ENCODE results near the gene PFKL.
A peak's percentile ranks its signal among the peaks of the same experiment; 100 is the strongest.
"Not testable (repeated sequence)": the region's sequence is repeated elsewhere in the genome, so short reads cannot be mapped to it uniquely, and the experiment has no call there.

PFKL gene

DNA sequence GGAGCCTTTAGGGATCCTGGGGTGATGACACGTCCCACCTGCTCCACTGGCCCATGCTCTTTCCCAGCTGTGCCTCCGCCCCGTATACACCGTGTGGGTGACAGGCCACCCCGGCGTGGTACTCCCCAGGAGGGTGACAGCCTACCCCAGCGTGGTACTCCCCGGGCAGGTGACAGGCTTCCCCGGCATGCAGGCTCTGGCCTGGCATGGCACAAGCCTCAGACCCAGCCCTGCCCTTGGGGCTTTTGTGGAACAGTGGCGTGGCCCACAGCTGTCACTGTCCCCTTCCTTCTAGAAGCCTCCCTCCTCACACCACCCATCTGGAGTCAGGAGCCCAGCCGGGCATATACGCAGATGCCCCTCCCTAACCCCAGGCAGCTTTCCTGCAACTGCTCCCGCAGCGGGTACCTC, 4.7 kb upstream of the PFKL start:
- no peak for DNase-seq

DNA sequence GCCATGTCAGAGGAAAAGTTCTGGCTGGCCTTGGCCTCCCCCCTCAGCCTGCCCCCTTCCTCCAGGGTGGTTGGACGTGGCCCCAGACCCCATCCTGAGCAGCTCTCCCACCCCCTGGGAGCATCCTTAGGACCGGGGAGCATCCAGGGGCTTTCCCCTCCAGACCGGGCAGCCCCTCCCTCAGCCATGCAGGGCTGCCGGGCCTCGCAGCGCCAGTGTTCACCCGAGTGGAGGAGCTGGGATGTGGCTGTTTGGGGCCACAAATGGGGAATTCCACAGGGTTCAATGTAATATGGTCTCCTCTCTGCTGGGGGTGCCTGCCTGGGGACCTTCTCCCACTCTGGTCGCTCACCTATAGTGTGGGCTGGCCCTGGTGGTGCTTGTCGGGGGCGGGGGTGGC, 4.2 kb upstream of the PFKL start:
- no peak for DNase-seq

DNA sequence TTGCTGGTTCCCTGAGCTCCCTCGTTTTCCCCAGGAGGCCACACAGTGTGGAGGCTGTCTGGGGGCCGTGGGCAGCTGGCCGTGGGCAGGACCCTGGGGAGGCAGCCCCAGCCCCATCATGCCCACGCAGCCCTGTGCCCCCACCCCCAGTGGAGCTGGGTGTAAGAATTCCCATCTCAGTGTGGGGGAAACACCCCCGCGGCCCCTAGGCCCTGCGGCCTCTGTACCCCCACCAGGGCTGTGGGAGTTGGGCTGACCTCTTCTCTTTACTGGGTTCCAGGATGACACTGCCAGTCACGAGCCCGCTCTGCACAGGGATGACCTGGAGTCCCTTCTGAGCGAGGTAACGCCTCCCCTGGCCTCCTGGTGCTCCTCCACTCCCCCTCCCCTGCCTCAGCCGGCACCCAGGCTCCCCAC, 3.7 kb upstream of the PFKL start:
- no peak for DNase-seq

DNA sequence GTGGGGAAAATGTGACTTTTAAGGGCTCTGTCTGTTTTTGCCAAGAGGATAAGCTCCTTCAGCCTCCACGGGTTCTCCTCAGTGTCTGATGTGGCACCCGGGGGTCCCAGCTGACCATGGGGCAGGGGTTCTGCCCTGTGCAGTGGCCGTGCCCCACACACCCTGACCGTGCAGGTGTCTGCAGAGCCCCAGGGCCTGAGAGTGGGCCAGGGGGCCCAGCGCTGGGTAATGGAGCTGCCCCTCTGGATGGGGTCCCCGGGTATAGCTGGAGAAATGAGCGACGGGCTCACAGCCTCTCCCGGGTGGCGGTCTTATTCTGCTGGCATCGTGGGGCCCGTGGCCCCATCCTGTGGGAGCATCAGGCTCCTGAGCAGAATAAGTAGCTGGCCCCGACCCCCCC, 2.9 kb upstream of the PFKL start:
- no peak for DNase-seq

DNA sequence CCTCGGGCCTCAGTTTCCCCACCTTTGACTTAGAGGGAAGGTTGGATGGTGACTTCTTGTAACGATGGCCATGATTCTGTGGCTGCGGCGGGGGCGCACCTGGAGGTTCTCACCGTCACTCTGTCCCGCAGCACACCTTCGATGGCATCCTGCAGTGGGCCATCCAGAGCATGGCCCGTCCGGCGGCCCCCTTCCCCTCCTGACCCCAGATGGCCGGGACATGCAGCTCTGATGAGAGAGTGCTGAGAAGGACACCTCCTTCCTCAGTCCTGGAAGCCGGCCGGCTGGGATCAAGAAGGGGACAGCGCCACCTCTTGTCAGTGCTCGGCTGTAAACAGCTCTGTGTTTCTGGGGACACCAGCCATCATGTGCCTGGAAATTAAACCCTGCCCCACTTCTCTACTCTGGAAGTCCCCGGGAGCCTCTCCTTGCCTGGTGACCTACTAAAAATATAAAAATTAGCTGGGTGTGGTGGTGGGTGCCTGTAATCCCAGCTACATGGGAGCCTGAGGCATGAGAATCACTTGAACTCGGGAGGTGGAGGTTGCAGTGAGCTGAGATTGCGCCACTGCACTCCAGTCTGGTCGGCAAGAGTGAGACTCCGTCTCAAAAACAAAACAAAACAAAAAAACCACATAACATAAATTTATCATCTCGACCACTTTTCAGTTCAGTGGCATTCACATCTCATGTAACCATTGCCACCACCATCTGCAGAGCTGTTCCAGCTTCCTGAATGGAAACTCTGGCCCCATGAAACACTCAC, 2.1 kb upstream of the PFKL start:
- peak; percentile 75 to 78 for DNase-seq

DNA sequence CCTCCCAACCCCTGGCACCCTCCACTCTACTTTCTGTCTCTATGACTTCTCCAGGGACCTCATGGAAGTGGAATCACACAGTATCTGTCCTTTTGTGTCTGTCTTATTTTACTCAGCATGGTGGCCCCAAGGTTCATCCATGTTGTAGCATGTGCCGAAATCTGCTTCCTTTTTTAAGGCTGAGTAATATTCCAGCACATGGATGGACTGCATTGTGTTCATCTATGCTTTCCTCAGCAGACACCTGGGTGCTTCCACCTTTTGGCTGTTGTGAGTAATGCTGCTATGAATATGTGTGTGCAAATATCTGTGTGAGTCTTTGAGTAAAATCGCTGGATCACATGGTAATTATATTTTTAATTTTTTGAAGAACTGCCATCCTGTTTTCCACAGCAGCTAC, 1.6 kb upstream of the PFKL start:
- no peak for DNase-seq

DNA sequence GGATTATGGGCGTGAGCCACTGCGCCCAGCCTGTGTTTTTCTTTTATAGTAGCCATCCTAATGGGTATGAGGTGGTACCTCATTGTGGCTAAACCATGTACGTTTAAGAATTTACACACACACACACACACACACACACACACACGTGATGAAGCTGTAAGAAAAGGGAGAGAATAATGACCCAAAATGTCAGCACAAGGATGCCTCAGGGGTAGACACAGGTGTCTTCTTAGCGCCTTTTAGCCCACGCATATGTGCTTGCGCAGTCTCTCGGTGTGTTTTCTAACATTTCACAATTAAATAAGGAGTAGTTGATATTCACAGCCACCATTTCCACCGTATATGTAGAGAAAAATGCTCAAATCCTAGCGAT, 782 bp upstream of the PFKL start:
- peak in 1 of 2 experiments; percentile 58 for DNase-seq

DNA sequence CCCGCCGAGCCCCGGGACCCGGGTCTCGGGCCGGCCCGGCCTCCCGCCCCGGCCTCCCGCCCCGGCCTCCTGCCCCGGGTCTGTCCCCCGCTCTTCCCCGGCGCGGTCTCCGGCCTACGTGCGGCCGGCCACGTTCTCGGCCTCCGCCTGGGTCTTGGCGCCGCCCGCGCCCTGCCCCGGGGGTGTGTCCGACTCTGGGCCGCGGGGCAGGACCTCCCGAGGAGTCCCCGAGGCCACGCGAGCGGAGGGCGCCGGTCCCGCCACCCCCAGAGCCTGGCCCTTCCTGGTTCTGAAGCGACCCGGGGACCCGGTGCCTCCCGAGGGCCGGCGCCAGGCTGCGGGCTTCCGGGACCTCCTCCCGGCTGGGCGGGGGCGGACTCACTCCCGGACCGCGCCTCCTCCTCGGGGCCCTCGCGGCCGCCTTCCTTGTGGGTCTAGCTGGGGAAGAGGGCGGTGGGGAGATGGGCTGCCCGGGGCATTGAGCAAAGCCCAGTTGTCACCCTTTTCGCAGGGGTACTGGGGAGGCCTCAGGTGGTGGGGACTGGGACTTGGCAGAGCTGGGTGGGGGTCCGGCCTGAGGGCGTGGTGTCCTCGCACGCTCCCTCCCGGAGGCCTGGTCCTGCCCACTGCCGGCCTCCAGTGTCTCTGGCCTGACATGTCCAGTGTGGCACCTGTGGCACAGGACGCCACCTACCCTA, 558 bp downstream of the PFKL start:
- DNase-seq: peak; percentile 15 to 24

DNA sequence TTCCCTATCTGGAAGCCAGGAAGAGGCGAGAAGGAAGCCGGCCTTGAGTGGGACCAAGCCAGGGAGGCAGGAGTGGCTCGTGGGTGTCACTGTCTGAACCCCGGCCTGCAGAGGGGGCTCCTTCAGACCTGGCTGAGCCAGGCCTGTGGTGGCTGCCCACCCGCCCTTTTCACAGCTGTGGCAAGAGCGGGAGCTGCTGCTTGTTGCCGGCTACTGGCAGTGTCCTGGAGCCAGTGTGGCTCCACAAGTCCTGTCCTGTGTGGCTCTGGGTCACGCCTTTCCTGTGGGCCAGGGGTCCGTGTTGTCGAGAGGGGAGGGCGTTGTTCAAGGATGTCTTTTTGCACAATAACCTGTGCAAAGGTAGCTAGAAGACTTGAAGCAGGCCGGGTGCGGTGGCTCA, 1.3 kb downstream of the PFKL start:
- no peak for DNase-seq

DNA sequence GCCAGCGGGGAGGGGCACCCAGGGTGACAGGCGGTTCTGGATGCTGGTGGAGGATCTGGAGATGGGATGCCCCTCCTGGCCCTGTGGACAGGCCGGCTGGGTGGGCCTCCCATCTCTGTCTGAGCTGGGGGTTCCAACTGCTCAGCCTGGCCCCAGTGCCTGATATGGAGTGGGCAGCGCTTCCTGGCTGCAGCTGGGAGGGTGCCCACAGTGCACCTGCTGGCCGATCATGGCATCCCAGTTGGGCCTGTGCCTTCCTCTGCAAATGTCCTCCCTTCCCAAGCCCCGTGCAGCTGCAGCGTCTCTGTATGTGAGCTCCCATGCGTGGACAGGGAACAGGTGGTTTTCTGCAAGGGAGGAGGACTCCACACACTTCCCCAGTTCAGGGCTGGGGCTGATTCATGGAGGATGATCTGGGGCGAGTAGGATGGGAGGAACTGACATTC, 2.1 kb downstream of the PFKL start:
- peak in 1 of 2 experiments; percentile 4 for DNase-seq

DNA sequence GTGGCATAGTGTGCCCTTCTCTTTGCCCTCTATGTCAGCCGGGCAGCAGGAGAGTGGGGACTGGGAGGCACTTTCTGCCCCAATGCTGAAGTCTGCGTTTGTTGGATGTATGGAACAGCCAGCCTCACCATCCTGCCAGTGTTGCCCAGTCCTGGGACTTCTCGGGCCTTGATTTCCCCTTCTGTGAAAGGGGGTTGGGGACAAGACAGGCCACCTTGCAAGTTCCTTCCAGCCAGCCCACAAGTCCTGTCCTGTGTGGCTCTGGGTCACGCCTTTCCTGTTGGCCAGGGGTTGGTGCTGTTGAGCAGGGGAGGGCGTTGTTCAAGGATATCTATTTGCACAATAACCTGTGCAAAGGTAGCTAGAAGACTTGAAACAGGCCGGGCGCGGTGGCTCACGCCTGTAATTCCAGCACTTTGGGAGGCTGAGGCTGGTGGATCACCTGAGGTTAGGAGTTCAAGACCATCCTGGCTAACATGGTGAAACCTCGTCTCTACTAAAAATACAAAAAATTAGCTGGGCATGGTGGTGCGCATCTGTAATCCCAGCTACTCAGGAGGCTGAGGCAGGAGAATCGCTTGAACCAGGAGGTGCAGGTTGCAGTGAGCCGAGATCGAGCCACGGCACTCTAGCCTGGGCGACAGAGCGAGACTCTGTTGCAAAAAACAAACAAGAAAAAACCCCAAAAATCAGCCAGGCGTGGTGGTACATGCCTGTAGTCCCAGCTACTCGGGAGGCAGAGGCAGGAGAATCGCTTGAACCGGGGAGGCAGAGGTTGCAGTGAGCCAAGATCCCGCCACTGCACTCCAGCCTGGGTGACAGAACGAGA, 2.9 kb downstream of the PFKL start:
- DNase-seq: not testable (repeated sequence)

DNA sequence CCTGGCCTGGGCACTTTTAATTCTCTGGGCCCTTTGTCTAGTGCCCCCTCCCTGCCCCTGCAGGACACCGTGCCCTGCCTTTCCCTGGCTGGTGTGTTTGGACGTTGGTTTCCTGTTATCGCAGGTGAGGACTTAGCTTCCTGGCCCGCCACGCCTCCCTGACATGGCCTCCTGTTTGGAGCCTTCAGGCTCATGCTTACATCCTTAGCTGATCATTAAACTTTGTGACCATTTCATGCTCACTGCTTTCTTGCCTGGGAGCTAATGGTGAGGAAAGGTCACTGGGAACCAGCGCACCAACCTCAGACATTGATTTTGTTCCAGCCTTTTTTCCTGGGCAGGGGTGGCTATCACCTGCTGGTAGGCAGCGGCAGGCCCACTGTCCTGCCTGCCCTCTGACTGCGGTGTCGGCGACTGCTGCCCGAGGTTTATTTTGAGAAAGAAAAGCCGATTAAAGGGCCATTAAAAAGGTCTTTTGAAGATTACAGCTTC, 3.7 kb downstream of the PFKL start:
- DNase-seq: no peak

DNA sequence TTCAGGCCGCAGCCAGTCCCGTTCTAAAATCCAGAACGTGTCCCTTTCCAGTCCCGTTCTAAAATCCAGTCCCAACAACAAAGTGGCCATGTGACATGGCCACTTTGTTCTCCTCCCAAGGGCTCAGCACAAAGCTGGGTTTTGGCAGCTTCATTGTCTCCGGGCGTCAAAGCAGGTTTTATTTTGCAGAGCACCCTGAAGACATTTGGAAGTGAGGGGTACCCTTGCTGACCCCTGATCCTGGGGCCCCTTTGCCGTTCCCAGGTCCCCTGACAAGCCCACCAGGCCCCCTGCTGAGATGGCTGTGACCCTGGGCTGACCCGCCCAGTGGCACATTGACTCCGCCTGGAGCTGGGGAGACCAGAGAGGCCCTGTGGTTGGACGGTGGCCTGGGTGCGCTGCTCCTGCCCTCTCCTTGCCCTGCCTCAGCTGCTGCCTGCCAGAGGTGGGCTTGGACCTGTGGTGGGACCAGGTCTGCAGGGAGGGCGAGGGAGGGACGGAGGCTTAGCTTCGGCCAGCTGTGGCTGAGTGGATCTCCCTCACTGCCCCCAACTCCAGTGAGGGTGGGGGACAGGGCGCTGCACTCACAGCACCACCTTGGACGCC, 4.3 kb downstream of the PFKL start:
- no peak for DNase-seq

DNA sequence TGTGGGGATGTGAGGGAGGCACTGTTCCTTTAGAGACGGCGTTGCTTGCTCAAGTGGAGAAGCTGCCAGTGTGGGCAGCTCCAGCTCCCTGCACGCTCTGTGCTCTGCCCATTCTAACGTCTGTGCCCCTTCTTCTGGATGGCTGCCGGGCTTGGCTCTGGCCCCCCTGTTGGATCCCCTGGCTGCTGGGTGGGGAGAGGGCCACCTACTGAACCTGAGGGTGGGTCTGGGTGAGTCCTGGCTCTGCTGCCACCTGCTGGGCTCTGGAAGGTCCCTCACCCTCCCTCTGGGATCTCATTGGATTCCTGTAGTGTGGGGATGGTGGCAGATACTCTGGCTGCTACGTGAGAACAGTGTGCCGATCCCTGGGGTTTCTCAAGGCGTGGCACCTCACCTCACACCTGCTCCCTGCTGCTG, 5.0 kb downstream of the PFKL start:
- peak; percentile 4 to 12 for DNase-seq

DNA sequence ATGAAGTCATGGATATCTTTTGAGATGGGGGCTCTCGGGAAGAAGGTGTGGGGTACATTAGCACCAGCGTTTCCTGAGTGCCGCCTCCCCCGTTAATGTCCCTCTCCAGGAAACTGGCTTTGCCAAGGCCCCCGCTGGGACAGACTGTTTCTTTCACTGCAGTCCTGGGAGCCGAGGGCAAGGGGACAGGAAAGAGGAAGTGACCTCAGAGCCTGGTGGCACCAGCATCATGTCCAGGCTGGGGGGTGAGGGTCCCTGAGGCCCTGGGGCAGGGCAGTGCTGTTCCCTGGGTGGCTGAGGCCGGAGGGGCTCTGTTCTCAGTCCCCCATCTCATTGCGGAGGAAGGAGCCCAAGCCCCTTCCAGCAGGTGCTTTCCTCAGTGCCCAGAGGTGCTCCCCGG, 5.8 kb downstream of the PFKL start:
- DNase-seq: no peak

DNA sequence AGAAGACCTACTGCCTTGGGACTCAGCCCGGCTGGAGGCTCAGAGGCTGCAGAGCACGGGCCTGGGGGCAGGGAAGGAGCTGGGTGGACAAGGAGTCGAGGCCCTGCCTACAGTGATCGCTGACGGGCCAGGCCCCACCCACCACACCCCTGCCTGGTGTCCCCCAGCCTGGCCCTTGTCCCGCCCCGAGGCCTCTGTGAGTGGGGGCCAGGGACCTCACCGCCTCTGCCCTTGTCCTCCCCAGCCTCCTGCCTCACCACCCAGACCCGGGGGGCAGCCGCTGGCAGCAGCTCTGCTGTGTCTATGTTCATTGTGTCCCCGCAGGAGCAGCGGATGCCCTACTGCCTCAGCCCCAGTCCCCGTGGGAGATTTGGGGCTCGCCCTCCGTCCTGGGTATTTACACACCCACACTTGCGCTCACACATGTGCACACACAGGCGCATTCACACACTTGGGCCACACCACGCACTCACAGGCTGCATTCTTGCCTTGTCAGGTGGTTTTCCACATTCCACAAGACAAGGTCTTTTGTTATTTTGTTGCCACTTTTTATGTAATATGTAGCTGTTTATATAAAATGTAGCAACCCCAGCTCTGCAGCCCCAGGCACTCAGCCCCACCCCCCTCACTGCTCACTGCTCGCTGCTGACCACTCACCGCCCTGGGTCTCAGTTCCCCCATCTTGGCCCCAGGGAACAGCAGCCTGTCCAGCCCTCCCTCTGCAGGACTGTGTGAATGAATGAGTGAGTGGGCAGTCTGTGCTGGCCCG, 7.3 kb downstream of the PFKL start:
- no peak for DNase-seq

DNA sequence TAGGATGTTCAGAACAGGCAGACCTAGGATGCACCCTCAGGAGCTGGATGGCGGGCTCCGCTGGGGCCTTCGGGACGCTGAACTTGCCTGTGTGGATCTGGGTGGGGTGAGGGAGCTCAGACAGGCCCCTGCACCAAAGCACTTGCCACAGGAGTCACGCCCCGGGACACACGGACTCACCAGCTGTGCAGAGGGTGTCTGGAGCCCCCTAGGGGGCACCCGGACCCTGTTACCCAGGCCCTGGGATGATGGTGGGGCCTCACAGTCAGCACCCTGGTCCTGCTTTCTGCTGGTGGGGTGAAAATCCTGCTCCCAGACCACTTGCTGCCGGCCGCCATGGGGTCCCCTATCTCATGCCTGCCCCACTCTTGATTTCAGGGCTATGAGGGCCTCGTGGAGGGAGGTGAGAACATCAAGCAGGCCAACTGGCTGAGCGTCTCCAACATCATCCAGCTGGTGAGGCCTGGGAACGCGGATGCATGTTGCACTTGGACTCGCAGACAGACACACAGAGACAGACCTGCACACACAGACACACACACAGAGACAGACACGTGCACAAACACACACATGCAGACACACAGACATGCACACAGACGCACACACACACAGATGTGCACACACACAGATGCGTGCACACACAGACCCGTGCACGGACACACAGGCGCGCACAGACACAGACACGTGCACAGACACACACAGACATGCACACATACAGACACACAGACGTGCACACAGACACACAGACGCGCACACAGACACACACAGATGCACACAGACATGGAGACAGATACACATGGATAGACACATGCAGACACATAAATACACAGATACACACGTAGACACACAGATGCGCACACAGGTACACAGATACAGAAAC, 11.0 kb downstream of the PFKL start:
- DNase-seq: no peak

DNA sequence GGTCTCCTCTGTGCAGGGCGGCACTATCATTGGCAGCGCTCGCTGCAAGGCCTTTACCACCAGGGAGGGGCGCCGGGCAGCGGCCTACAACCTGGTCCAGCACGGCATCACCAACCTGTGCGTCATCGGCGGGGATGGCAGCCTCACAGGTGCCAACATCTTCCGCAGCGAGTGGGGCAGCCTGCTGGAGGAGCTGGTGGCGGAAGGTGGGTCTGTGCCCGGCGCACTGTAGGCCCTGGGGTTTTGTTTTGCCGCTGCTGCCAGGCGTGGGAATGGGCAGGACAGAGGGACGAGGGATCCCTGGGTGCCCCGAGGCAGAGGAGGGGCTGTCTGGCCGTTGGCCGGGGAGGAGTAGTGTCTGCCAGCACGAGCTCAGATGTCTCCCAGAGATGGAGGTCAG, 12.2 kb downstream of the PFKL start:
- no peak for DNase-seq

DNA sequence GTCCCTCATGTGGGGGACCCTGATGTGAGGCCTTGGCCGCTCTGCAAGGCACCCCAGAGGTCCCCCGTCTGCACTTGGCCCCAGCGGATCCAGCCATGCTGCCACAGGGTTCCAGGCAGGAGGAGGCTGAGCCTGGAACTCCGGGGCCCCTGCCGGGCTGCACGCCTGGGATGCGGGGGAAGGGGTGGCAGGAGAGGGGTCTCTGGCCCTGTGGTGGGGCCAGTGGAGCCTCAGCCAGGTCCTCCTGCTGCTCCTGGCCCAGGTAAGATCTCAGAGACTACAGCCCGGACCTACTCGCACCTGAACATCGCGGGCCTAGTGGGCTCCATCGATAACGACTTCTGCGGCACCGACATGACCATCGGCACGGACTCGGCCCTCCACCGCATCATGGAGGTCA, 12.9 kb downstream of the PFKL start:
- no peak for DNase-seq

DNA sequence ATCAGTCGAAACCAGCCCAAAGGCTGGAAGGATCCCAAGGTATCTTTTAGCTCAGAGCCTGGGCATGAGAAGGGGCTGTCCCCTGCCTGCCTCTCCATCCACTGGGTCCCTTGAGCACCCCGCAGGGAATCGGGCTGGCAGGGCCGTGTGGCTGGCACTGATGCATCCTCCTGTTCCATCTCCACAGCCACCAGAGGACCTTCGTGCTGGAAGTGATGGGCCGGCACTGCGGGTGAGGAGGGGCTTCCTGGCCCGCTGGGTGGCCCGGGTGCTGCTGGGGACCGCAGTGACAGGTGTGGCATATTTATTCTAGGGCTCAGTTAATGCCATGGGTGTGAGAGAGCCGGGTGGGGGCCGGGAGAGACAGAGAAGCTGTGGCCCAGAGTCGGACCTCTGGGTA, 13.6 kb downstream of the PFKL start:
- DNase-seq: no peak

DNA sequence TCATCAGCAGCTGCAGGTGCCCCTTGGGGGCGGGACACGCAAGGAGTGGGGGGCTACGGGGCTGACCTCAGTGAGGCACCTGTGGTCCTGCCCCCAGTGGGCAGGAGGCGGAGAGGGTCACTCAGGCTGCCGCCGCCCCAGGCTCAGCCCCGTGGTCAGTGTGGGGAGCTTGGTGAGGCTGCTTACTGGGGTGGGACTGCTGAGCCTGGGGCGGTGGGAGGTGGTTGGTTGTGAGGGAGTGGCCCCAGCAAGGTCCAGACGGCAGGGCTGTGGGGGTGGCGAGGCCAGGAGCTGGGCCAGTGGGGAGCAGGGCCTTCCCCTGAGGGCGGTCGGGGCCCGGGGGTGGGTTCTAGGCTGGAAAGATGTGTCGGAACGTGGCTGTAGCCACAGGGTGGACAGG, 14.3 kb downstream of the PFKL start:
- no peak for DNase-seq
